PFSK-1 (cell line): ENCODE results near the gene NOL9.

Experiments
- FOXP2 ChIP-seq: optimal IDR thresholded peaks from 2 replicates; pipeline ENCODE3; 2011; ENCODE audit warnings: borderline replicate concordance, control low read depth, inconsistent platforms; ENCODE audit not compliant: insufficient read depth; ENCODE audit errors: extremely low read length, extremely low read depth
- POLR2AphosphoS5 ChIP-seq: IDR thresholded peaks from 2 replicates; pipeline ENCODE4 v1.6.1; 2012; ENCODE audit warnings: low read depth, mild to moderate bottlenecking, control low read depth, low read length, moderate library complexity
- SIN3A ChIP-seq: IDR thresholded peaks from 2 replicates; pipeline ENCODE4 v1.6.1; 2012; ENCODE audit warnings: mild to moderate bottlenecking, low read length, moderate library complexity, borderline replicate concordance; ENCODE audit not compliant: insufficient read depth
- TAF1 ChIP-seq: IDR thresholded peaks from 2 replicates; pipeline ENCODE4 v1.6.1; 2012; ENCODE audit warnings: low read length, control low read depth, borderline replicate concordance; ENCODE audit not compliant: insufficient read depth
- TF ChIP-seq, protein P1 (sequence below), 2 experiments: IDR thresholded peaks; 2 replicates each; pipeline versions ENCODE4 v1.6.1 to v1.8.0; 2011 to 2012; ENCODE audit warnings: low read depth in 2 of 2, low read length in 2 of 2, control low read depth in 1 of 2, inconsistent platforms in 1 of 2, mild to moderate bottlenecking in 1 of 2, moderate library complexity in 1 of 2; ENCODE audit not compliant: insufficient read depth in 1 of 2

The NOL9 gene

DNA sequence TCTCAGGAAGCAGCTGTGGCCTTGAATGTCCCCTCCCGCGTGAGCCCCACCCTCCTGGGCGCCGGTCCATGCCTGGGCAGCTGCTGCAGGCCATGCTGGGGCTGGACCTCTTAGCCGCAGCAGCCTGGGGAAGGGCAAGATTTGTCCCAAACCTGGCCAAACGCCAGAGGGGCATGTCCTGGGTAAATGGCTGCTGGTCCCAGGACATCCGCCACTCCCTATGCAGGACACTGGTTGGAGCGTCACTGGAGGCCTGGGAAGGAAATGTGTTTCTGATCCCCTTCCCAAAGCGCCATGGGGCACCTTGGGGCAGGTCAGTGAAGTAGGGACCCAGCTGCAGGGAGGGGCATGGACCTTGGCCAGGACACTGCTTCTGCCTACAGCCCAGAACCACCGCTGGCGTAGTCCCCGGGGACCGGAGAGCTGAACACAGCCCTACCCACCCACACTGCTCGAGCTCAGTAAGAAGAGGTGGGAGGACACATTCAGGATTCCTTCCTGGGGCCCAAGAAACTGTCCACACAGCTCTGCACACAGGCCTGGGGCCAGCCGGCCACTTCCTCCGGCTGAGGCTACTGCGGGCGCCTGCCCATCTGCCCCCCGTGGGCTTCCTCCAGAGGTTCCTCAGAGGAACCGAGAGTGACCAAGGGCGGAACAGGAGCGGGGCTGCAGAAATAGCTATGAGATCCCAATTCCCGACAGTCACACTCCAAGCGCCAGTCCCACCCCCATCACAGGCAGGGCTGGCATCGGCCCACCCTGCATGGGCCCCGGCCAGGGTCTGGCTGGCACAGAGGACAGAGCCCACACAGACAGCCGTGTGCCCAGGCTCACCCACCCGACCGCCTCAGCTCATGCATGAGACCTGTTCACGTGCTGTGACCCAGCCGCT, 52.1 kb downstream of the NOL9 start:
- TF ChIP-seq TAF1 (no peak), POLR2AphosphoS5 (no peak), SIN3A (no peak), FOXP2 (no peak)
- TF ChIP-seq, protein P1, sequence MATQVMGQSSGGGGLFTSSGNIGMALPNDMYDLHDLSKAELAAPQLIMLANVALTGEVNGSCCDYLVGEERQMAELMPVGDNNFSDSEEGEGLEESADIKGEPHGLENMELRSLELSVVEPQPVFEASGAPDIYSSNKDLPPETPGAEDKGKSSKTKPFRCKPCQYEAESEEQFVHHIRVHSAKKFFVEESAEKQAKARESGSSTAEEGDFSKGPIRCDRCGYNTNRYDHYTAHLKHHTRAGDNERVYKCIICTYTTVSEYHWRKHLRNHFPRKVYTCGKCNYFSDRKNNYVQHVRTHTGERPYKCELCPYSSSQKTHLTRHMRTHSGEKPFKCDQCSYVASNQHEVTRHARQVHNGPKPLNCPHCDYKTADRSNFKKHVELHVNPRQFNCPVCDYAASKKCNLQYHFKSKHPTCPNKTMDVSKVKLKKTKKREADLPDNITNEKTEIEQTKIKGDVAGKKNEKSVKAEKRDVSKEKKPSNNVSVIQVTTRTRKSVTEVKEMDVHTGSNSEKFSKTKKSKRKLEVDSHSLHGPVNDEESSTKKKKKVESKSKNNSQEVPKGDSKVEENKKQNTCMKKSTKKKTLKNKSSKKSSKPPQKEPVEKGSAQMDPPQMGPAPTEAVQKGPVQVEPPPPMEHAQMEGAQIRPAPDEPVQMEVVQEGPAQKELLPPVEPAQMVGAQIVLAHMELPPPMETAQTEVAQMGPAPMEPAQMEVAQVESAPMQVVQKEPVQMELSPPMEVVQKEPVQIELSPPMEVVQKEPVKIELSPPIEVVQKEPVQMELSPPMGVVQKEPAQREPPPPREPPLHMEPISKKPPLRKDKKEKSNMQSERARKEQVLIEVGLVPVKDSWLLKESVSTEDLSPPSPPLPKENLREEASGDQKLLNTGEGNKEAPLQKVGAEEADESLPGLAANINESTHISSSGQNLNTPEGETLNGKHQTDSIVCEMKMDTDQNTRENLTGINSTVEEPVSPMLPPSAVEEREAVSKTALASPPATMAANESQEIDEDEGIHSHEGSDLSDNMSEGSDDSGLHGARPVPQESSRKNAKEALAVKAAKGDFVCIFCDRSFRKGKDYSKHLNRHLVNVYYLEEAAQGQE (IDR thresholded peaks at IDR 0.05; ENCODE audit: insufficient read depth in 1 of 2, low read depth in 2 of 2, low read length in 2 of 2): no peak

- TF ChIP-seq FOXP2 (no peak), SIN3A (no peak), POLR2AphosphoS5 (no peak), TAF1 (no peak)
- TF ChIP-seq, protein P1 (IDR thresholded peaks at IDR 0.05; ENCODE audit: insufficient read depth in 1 of 2, low read depth in 2 of 2, low read length in 2 of 2): no peak
Measured at GRCh38 chr1:6501279-6501813, 53.0 kb downstream of the NOL9 start.

DNA sequence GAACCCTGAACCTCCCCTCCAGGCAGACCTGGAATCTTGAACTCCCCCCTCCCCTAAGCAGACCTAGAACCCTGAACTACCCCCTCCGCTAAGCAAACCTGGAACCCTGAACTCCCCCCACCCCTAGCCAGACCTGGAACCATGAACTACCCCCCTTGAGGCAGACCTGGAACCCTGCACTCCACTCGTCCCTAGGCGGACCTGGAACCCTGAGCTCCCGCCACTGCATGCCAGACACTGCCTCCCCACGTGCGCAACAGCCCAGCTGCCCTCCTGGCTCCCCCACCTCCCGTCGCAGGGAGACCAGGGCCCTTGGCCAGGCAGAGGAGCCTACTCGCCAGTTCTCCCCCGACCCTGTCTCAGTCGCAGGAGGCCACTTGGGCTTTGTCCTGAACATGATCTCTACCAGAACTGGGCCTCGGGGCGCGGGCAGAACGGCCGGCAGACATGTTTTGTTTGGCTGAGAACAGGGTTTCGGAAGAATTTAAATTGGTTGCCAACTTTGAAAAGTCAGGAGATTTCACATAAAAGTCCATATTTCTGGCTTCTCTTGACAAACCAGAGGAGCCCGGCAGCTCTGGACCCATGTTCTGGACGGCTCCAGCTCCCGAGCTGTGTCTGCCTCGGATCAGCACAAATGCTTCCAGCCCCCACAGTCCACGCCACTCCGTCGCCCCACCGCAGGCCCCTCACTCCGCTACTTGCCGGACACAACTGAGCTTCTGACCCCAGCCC, 53.6 kb downstream of the NOL9 start:
- no peak for TF ChIP-seq SIN3A
- no peak for TF ChIP-seq FOXP2
- no peak for TF ChIP-seq POLR2AphosphoS5
- TF ChIP-seq, protein P1 (IDR thresholded peaks at IDR 0.05; ENCODE audit: insufficient read depth in 1 of 2, low read depth in 2 of 2, low read length in 2 of 2): no peak
- no peak for TF ChIP-seq TAF1

- TF ChIP-seq FOXP2 (no peak), POLR2AphosphoS5 (no peak), TAF1 (no peak), SIN3A (no peak)
- TF ChIP-seq, protein P1 (IDR thresholded peaks at IDR 0.05; ENCODE audit: insufficient read depth in 1 of 2, low read depth in 2 of 2, low read length in 2 of 2): no peak
Measured at GRCh38 chr1:6499296-6499695, 55.0 kb downstream of the NOL9 start.
